ENCODE results near the gene ANKRD36.
"Not testable (repeated sequence)": the region's sequence is repeated elsewhere in the genome, so short reads cannot be mapped to it uniquely, and the experiment has no call there.

Gene ANKRD36

GRCh38 chr2:97068722-97069121 is 44.2 kb upstream of the ANKRD36 start:
- H3K9me3 ChIP-seq (ENCODE audit: control insufficient read depth, low read length); H3K4me1 ChIP-seq (ENCODE audit: control insufficient read depth, insufficient read depth, low read depth, low read length); H3K14ac ChIP-seq (ENCODE audit: low read length in 2 of 2); H3K36me3 ChIP-seq (ENCODE audit: control insufficient read depth in 1 of 2, insufficient read depth in 2 of 2, low read depth in 1 of 2, low read length in 2 of 2); H4K91ac ChIP-seq (ENCODE audit: low read length); H2AFZ ChIP-seq (ENCODE audit: low read depth, low read length); H2BK15ac ChIP-seq (ENCODE audit: low read depth, poor library complexity, severe bottlenecking); H2BK5ac ChIP-seq (ENCODE audit: low read depth, low read length, poor library complexity, severe bottlenecking); H2BK12ac ChIP-seq (ENCODE audit: low read length in 2 of 2); H3K4me3 ChIP-seq (ENCODE audit: insufficient read depth in 1 of 2, low read depth in 1 of 2, low read length in 2 of 2); H3K4ac ChIP-seq (ENCODE audit: low read depth in 1 of 2, low read length in 2 of 2); H3K4me2 ChIP-seq (ENCODE audit: low read length, poor library complexity, severe bottlenecking); DNase-seq; H4K8ac ChIP-seq (ENCODE audit: low read length); H3K23ac ChIP-seq (ENCODE audit: low read length in 2 of 2); H3K9ac ChIP-seq (ENCODE audit: low read length); H2BK120ac ChIP-seq (ENCODE audit: low read depth, low read length); H2AK5ac ChIP-seq (ENCODE audit: low read length, severe bottlenecking); H3K18ac ChIP-seq (ENCODE audit: low read depth in 1 of 2, low read length in 2 of 2); H3K27ac ChIP-seq (ENCODE audit: low read length, poor library complexity, severe bottlenecking); H3K79me1 ChIP-seq (replicated peaks; ENCODE audit: low read length, poor library complexity, severe bottlenecking): not testable (repeated sequence)
- H3K27me3 ChIP-seq (ENCODE audit: control insufficient read depth in 1 of 2, insufficient read depth in 1 of 2, low read length in 2 of 2): peaks cover 12 to 16% of the 10 kb centered on the region in 2 experiments
- WGBS: 88% methylated on average over 1 of the region's 5 CpGs

GRCh38 chr2:97070915-97071314 is 42.0 kb upstream of the ANKRD36 start:
- H3K4me1 ChIP-seq (ENCODE audit: control insufficient read depth, insufficient read depth, low read depth, low read length); H3K79me1 ChIP-seq (replicated peaks; ENCODE audit: low read length, poor library complexity, severe bottlenecking); H3K18ac ChIP-seq (ENCODE audit: low read depth in 1 of 2, low read length in 2 of 2); H2AK5ac ChIP-seq (ENCODE audit: low read length, severe bottlenecking); H2BK15ac ChIP-seq (ENCODE audit: low read depth, poor library complexity, severe bottlenecking); H3K9ac ChIP-seq (ENCODE audit: low read length); H3K27ac ChIP-seq (ENCODE audit: low read length, poor library complexity, severe bottlenecking); H3K4me2 ChIP-seq (ENCODE audit: low read length, poor library complexity, severe bottlenecking); H3K4ac ChIP-seq (ENCODE audit: low read depth in 1 of 2, low read length in 2 of 2); H3K36me3 ChIP-seq (ENCODE audit: control insufficient read depth in 1 of 2, insufficient read depth in 2 of 2, low read depth in 1 of 2, low read length in 2 of 2); H3K23ac ChIP-seq (ENCODE audit: low read length in 2 of 2); H4K8ac ChIP-seq (ENCODE audit: low read length); DNase-seq; H4K91ac ChIP-seq (ENCODE audit: low read length); H3K14ac ChIP-seq (ENCODE audit: low read length in 2 of 2); H2AFZ ChIP-seq (ENCODE audit: low read depth, low read length); H3K4me3 ChIP-seq (ENCODE audit: insufficient read depth in 1 of 2, low read depth in 1 of 2, low read length in 2 of 2); H2BK120ac ChIP-seq (ENCODE audit: low read depth, low read length); H2BK12ac ChIP-seq (ENCODE audit: low read length in 2 of 2); H3K9me3 ChIP-seq (ENCODE audit: control insufficient read depth, low read length); H2BK5ac ChIP-seq (ENCODE audit: low read depth, low read length, poor library complexity, severe bottlenecking): not testable (repeated sequence)
- peaks cover 12% of the 10 kb centered on the region in 2 experiments for H3K27me3 ChIP-seq (ENCODE audit: control insufficient read depth in 1 of 2, insufficient read depth in 1 of 2, low read length in 2 of 2)
- WGBS: no CpG with 5 or more reads among the region's 3 CpGs

DNA sequence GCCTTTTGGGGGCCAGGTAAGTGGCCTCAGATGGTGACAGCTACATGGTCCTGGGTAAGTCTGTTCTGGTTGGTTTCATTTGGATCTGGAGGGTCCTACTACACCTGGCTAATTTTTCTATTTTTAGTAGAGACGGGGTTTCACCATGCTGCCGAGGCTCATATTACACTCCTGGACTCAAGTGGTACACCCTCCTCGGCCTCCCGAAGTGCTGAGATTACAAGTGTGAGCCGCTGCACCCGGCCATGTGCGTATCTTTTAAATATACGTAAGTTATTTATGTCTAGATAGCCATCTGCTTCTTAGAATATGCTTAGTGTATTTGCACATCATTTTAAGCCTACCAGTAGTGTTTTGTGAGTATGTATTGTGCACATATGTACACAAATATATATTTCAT is 35.7 kb upstream of the ANKRD36 start:
- H4K91ac ChIP-seq (ENCODE audit: low read length); H3K27me3 ChIP-seq (ENCODE audit: control insufficient read depth in 1 of 2, insufficient read depth in 1 of 2, low read length in 2 of 2); H3K27ac ChIP-seq (ENCODE audit: low read length, poor library complexity, severe bottlenecking); H2BK12ac ChIP-seq (ENCODE audit: low read length in 2 of 2); H3K79me1 ChIP-seq (replicated peaks; ENCODE audit: low read length, poor library complexity, severe bottlenecking); H2AK5ac ChIP-seq (ENCODE audit: low read length, severe bottlenecking); H3K18ac ChIP-seq (ENCODE audit: low read depth in 1 of 2, low read length in 2 of 2); H2BK15ac ChIP-seq (ENCODE audit: low read depth, poor library complexity, severe bottlenecking); H3K4ac ChIP-seq (ENCODE audit: low read depth in 1 of 2, low read length in 2 of 2); H3K4me3 ChIP-seq (ENCODE audit: insufficient read depth in 1 of 2, low read depth in 1 of 2, low read length in 2 of 2); H2BK120ac ChIP-seq (ENCODE audit: low read depth, low read length); H2AFZ ChIP-seq (ENCODE audit: low read depth, low read length); H3K4me1 ChIP-seq (ENCODE audit: control insufficient read depth, insufficient read depth, low read depth, low read length); H2BK5ac ChIP-seq (ENCODE audit: low read depth, low read length, poor library complexity, severe bottlenecking); H3K9ac ChIP-seq (ENCODE audit: low read length); H3K9me3 ChIP-seq (ENCODE audit: control insufficient read depth, low read length); H4K8ac ChIP-seq (ENCODE audit: low read length); H3K23ac ChIP-seq (ENCODE audit: low read length in 2 of 2); DNase-seq; H3K36me3 ChIP-seq (ENCODE audit: control insufficient read depth in 1 of 2, insufficient read depth in 2 of 2, low read depth in 1 of 2, low read length in 2 of 2); H3K14ac ChIP-seq (ENCODE audit: low read length in 2 of 2); H3K4me2 ChIP-seq (ENCODE audit: low read length, poor library complexity, severe bottlenecking): not testable (repeated sequence)
- WGBS: 100% methylated on average over 1 of the region's 8 CpGs

DNA sequence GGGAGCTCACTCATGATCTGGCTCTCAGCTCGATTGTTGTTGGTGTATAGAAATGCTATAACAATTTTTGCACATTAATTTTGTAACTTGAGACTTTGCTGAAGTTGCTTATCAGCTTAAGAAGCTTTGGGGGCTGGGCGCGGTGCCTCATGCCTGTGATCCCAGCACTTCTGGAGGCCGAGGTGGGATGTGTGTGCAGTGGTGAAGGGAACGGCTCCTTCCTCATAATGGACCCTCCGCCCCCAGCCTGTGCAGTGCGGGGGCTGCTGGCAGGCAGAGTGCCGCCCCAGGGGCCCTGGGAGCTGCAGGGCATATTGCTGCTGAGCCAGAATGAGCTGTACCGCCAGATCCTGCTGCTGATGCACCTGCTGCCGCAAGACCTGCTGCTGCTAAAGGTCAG is 32.1 kb upstream of the ANKRD36 start:
- H2BK5ac ChIP-seq (ENCODE audit: low read depth, low read length, poor library complexity, severe bottlenecking); H3K4me2 ChIP-seq (ENCODE audit: low read length, poor library complexity, severe bottlenecking); H4K91ac ChIP-seq (ENCODE audit: low read length); H3K36me3 ChIP-seq (ENCODE audit: control insufficient read depth in 1 of 2, insufficient read depth in 2 of 2, low read depth in 1 of 2, low read length in 2 of 2); H3K9ac ChIP-seq (ENCODE audit: low read length); H2AFZ ChIP-seq (ENCODE audit: low read depth, low read length); H2BK15ac ChIP-seq (ENCODE audit: low read depth, poor library complexity, severe bottlenecking); H4K8ac ChIP-seq (ENCODE audit: low read length); H3K14ac ChIP-seq (ENCODE audit: low read length in 2 of 2); H2BK120ac ChIP-seq (ENCODE audit: low read depth, low read length); H3K23ac ChIP-seq (ENCODE audit: low read length in 2 of 2); H3K4me3 ChIP-seq (ENCODE audit: insufficient read depth in 1 of 2, low read depth in 1 of 2, low read length in 2 of 2); H3K9me3 ChIP-seq (ENCODE audit: control insufficient read depth, low read length); H3K27me3 ChIP-seq (ENCODE audit: control insufficient read depth in 1 of 2, insufficient read depth in 1 of 2, low read length in 2 of 2); H3K4me1 ChIP-seq (ENCODE audit: control insufficient read depth, insufficient read depth, low read depth, low read length); H3K18ac ChIP-seq (ENCODE audit: low read depth in 1 of 2, low read length in 2 of 2); DNase-seq; H2AK5ac ChIP-seq (ENCODE audit: low read length, severe bottlenecking); H2BK12ac ChIP-seq (ENCODE audit: low read length in 2 of 2); H3K79me1 ChIP-seq (replicated peaks; ENCODE audit: low read length, poor library complexity, severe bottlenecking); H3K4ac ChIP-seq (ENCODE audit: low read depth in 1 of 2, low read length in 2 of 2); H3K27ac ChIP-seq (ENCODE audit: low read length, poor library complexity, severe bottlenecking): not testable (repeated sequence)
- 74% methylated on average over 3 of the region's 10 CpGs for WGBS
